Stromal cell of bone marrow (primary cell): ENCODE measurements around the gene DSCAML1.
"Not testable (repeated sequence)": the region's sequence is repeated elsewhere in the genome, so short reads cannot be mapped to it uniquely, and the experiment has no call there.

Experiments used
- DNase-seq: peaks from one replicate; pipeline ENCODE4 v3.0.0-alpha.2; 2012; ENCODE audit warnings: low read depth

Gene DSCAML1

DNA sequence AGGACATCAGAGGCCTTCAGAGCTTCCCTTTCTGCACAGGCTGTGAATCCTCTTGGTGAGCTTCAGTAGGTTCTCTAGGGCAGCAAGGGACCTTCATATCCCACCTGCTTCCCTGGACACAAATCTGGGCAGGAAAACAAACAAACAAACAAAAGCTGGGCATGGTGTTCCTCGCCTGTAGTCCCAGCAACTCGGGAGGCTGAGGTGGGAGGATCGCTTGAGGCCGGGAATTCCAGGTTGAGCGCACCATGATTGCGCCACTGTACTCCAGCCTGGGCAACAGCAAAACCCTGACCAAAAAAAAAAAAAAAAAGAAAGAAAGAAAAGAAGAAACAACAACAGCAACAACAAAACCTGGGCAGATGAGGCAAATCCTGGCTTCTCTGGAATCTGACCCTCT is 376.4 kb downstream of the DSCAML1 start:
- no peak for DNase-seq

- no peak for DNase-seq
Observed at GRCh38 chr11:117420143-117420485, 376.9 kb downstream of the DSCAML1 start.

DNA sequence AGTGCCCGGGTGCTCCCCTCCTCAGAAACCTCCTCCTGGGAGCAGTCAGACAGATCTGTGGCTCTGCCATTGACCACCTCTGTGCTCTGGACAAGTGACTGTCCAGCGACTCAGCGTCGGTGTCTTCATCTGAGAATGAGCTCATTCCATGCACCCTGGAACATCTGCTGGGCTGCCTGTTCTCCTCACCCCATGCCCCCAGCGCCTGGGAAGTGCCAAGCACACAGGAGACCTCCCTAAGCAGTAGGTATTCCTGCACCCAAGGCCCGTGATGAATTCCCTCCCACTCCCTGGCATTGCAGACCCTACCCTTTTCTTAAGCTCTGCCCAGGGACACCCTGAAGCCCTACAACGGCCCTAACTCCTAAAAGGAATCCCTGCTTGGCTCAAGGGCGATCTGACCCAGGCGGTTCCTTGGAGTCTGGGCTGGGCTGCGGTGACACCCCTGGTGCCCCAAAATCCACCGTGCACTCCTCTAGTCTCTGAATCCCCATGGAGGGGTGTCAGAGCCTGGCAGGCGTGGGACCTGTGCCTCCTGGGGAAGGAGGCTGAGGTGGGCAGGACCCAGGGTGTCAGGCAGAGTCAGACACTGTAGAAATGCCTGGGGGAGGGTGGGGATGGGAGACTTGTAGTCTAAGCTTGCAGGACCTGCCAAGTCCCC is 377.4 kb downstream of the DSCAML1 start:
- DNase-seq = no peak

GRCh38 chr11:117418737-117419481 is 378.1 kb downstream of the DSCAML1 start:
- DNase-seq = no peak

- no peak for DNase-seq
Observed at GRCh38 chr11:117417856-117418255, 379.2 kb downstream of the DSCAML1 start.

DNA sequence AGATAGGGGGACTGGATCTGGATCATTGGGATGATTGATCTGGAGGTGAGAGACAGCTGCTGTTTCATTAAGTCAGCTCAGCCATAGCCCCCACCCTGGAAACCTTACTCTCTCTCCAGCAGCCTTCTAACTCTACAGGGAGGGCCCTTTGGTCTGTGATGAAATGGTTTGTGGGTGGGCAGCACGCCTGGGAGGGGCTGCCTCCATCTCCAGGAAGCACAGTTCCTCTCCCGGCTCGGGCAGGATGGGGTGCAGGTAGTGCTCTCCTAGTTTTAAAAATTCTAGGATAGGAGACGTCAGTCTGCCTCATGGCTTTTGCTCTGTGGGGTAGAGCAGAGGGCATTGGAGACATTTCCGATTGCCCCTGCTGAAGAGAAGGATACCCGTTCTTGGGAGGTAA is 379.7 kb downstream of the DSCAML1 start:
- no peak for DNase-seq

DNA sequence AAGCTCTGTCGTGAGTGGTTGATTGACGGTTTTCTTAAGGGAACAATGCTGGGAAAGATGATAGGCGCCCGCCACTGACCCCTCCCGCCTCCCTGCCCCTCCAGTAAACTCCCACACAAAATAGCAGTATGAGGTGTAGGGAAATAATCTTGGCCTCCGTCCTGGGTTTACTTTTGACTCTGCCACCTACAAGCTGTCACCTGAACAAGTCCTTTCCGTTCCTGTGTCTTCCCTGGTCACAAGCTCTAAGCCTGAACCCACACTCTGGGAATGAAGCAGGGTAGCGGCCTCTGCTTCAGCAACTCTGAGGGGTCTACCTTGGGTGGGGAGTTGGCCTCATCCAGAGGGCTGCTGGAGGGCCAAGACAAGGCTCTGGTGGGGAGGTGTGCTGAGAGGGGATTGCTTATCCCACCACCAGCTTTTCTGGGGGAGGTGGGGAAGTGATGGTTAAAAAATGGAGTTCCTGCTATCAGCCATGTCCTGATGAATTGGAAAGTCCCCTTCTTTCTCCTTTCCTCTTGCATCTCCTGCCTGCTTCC is 381.6 kb downstream of the DSCAML1 start:
- DNase-seq = no peak

GRCh38 chr11:117414724-117415123 is 382.3 kb downstream of the DSCAML1 start:
- DNase-seq = no peak

- DNase-seq = no peak
Observed at GRCh38 chr11:117413616-117414015, 383.4 kb downstream of the DSCAML1 start.

GRCh38 chr11:117412653-117413275 is 384.3 kb downstream of the DSCAML1 start:
- no peak for DNase-seq

DNA sequence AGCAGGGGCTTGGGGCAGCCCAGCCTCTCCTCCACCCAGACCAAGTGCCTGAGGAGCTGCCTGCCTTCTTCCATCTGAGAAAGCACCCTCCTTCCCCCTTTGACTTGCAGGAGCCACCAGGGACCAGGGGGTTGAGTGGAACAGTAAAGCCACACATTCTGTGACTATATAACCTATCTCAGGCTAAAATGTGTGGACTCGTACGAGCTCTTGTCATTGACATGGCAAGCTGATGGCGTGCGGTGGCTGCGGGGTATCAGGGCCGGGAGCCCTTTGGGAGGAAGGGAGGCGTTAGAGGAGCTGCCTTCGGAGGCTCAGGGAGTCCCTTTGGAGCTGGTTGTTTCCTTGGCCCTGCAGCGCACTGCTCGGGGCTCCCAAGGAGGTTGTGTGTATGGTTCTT is 384.8 kb downstream of the DSCAML1 start:
- DNase-seq = no peak

- DNase-seq = no peak
Observed at GRCh38 chr11:117411736-117412135, 385.3 kb downstream of the DSCAML1 start.

DNA sequence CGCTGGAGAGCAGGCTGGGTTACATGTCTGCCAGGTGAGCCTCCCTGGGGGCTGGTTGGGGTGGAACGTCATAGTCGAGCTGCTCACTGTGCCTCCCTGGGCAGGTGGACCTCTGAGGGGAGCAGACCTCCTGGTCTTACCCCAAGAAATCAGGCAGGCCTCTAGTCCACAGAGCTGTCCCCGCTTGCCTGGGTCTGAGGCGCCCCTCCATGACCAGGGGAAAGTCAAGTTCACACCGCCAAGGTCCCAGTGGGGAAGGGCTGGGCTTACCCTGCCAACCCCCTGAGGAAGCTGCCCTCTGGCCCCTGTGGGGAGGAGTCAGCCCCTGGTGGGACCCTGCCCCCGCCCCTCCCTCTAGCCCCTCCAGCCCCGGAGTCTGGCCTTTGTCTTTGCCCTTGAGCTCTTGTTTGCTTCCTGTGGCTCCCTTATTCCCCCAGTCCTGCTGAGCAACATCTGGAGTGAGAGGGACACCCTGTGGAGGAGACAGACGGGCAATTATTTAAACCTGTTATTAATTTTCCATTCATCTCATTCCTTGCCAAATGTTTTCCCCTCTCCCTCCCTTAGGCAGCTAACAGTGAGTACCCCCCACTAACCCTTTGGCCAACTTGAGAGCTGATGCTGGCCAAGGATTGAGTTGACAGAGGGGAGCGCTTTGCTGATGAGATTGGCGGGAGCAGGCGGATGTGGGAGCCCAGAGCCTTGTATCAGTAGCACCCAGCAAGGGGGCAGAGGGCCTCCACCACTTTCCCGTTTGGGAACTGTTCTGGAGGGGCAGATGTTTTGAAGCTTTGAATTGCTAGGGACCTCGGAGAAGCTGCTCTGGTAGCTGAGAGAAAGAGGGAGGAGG is 385.9 kb downstream of the DSCAML1 start:
- no peak for DNase-seq

DNA sequence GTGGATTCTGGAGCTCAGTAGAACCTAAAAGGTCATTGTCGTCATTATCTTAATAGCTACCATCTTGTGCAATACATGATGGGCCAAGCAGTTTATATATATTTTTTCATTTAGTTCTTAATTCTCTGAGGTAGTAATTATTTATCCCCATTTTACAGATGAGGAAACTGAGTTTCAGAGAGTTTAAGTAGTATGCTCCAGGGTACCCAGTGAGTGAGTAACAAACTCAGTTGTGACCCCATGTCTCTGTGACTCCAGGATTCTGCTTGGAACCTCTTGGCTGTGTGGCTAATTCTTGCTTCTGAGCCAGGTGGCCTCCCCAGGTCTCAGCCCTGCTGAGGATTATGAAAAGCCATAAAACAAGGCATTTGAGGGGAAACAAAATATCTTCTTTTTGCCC is 386.8 kb downstream of the DSCAML1 start:
- DNase-seq = no peak

DNA sequence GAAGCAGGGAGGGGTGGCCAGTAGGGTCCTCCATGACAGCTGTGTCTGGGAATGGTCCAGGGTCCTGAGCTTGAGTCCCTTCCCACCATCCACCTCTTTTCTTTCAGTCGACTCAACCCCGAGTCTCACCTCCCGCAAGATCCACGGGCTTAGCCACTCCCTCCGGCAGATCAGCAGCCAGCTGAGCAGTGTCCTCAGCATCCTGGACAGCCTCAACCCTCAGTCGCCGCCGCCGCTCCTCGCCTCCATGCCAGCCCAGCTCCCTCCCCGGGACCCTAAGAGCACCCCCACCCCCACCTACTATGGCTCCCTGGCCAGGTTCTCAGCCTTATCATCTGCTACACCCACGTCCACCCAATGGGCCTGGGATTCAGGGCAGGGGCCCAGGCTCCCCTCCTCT is 387.5 kb downstream of the DSCAML1 start:
- DNase-seq = no peak

GRCh38 chr11:117408356-117408755 is 388.7 kb downstream of the DSCAML1 start:
- no peak for DNase-seq

GRCh38 chr11:117407016-117407415 is 390.0 kb downstream of the DSCAML1 start:
- no peak for DNase-seq

- DNase-seq = not testable (repeated sequence)
Observed at GRCh38 chr11:117405898-117406297, 391.1 kb downstream of the DSCAML1 start.

DNA sequence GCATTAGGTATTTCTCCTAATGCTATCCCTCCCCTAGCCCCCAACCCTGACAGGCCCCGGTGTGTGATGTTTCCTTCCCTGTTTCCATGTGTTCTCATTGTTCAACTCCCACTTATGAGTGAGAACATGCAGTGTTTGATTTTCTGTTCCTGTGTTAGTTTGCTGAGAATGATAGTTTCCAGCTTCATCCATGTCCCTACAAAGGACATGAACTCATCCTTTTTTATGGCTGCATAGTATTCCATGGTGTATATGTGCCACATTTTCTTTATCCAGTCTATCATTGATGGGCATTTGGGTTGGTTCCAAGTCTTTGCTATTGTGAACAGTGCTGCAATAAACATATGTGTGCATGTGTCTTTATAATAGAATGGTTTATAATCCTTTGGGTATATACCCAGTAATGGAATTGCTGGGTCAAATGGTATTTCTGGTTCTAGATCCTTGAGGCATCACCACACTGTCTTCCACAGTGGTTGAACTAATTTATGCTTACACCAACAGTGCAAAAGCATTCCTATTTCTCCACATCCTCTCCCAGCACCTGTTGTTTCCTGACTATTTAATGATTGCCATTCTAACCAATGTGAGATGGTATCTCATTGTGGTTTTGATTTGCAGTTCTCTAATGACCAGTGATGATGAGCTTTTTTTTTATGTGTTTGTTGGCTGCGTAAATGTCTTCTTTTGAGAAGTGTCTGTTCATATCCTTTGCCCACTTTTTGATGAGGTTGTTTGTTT is 397.7 kb downstream of the DSCAML1 start:
- not testable (repeated sequence) for DNase-seq

DNA sequence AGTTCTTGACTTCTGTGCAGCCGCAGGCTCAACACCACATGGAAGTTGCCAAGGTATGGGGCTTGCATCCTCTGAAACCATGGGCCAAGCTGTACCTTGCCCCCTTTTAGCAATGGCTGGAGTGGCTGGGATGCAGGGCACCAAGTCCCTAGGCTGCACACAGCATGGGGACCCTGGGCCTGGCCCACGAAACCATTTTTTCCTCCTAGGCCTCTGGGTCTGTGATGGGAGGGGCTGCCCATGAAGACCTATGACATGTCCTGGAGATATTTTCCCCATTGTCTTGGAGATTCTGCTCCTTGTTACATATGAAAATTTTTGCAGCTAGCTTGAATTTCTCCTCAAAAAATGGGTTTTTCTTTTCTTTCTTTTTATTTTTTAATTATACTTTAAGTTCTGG is 398.4 kb downstream of the DSCAML1 start:
- not testable (repeated sequence) for DNase-seq

DNA sequence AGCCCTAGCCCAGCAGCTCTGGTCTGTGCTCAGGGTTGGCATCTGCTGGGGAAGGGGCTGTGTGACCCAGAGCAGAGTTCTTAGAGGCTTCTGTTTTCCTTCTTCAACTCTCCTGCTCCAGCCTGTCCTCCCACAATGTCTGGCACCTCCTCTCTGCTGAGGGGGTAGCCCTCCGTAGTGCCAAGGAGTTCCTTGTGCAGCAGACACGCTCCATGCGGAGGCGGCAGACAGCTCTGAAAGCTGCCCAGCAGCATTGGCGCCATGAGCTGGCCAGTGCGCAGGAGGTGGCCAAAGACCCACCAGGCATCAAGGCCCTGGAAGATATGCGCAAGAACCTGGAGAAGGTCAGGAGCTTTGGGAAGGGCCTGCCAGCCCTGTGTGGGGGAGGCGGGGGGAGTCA is 400.0 kb downstream of the DSCAML1 start:
- DNase-seq = no peak

DNA sequence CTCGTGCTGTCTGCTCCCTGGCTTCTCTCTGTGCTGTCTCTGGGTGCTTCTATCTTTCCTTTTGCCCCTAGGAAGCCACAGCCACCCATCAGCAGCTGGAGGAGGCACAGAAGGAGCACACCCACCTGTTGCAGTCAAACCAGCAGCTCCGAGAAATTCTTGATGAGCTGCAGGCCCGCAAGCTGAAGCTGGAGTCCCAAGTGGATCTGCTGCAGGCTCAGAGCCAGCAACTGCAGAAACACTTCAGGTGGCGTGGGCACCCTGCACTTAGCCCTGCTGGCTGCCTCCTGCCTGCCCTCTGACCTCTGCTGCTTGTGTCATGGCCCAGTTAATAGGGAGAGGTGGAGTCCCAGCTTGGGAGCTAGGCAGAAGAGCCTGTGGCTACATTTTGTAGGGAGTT is 401.5 kb downstream of the DSCAML1 start:
- no peak for DNase-seq
